IPS-NIHi7 (cell line): ENCODE data around the gene APOB.
A peak's percentile ranks its signal among the peaks of the same experiment; 100 is the strongest.

ENCODE experiments used
- DNase-seq: peaks from one replicate; pipeline ENCODE4 v3.0.0; 2012; ENCODE audit warnings: mixed read lengths; ENCODE audit errors: extremely low spot score

APOB gene

GRCh38 chr2:20976527-20976926 is 67.3 kb downstream of the APOB start:
- DNase-seq = no peak

- no peak for DNase-seq
Measured at GRCh38 chr2:20972792-20973565, 70.9 kb downstream of the APOB start.

GRCh38 chr2:20972110-20972509 is 71.8 kb downstream of the APOB start:
- DNase-seq = no peak

- DNase-seq = no peak
Measured at GRCh38 chr2:20970068-20970467, 73.8 kb downstream of the APOB start.

DNA sequence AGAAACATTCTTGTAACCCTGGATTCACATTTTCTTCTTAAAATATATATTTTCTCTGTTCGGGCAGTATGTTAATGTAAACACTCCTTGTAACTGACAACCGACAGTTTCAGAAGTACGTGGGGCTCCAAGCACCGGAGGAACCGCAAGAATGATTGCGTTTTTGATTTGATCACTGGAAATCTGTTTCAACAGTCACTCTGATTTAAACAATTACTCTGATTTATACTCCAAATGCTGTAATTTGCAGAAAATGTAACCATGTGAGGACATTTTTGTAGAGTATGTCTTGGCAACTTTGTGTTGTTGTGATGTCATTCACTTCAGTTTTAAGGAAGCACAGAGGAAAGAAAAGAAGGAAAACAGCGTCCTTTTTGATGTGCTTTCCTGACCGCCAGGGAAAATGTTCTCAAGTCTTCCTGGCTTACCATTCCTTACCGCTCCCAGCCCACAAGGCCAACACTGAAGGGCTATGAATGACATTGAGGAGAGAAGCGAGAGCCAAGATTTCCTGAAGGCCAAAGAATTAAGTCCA is 77.7 kb downstream of the APOB start:
- no peak for DNase-seq

GRCh38 chr2:20965221-20965620 is 78.7 kb downstream of the APOB start:
- no peak for DNase-seq

GRCh38 chr2:20963867-20964266 is 80.0 kb downstream of the APOB start:
- DNase-seq = no peak

DNA sequence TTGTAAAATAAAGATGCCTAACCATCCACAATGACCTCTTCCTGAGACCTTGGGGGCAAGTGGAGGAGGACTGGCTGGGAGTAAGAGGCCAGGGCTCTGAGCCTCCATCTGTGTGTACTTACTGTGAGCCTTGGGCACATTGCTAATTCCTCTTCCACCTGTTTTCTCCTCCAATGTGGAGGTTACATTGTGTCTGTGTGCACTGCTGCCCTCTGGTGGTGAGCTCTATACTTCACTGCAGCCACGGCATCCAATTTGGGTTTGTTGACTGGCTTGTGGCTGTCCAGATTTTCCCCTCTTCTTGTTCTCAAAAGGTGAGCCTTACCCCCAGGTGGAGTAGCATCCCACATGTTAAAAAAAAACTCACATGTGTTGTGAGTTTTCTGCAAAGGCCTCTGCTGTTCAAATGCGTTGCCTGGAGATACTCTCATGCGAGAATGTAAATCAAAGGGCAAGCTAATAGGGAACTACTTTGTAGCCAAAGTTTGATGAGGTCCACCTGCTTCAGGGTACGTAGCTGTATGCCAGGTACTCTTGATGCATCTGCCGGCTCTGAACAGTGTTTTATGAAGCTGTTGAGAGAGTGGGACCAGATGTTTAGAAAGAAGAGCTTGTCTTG is 80.8 kb downstream of the APOB start:
- DNase-seq = peak; percentile 82

DNA sequence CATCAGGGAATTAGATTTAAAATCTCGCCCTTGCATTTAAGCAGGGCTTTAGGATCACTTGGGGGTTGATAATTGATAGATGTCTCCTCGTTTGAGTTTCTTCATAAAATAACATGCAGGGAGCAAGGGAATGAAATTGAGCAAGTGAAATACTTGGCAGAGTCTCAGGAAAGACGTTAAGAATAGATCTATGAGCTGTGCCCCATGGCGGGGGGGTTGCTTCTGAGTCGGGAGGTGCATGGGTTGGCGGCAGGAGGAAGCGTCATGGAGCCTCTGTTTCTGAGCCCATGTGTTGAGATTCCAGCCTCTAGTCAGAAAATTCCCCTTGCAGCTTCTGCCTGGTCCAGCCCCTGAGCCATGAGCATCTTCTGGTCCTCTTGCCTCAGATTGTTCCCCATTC is 82.0 kb downstream of the APOB start:
- DNase-seq = no peak

- DNase-seq = no peak
Measured at GRCh38 chr2:20960003-20960402, 83.9 kb downstream of the APOB start.

GRCh38 chr2:20959252-20959651 is 84.6 kb downstream of the APOB start:
- DNase-seq = no peak

- no peak for DNase-seq
Measured at GRCh38 chr2:20957788-20958525, 85.9 kb downstream of the APOB start.

DNA sequence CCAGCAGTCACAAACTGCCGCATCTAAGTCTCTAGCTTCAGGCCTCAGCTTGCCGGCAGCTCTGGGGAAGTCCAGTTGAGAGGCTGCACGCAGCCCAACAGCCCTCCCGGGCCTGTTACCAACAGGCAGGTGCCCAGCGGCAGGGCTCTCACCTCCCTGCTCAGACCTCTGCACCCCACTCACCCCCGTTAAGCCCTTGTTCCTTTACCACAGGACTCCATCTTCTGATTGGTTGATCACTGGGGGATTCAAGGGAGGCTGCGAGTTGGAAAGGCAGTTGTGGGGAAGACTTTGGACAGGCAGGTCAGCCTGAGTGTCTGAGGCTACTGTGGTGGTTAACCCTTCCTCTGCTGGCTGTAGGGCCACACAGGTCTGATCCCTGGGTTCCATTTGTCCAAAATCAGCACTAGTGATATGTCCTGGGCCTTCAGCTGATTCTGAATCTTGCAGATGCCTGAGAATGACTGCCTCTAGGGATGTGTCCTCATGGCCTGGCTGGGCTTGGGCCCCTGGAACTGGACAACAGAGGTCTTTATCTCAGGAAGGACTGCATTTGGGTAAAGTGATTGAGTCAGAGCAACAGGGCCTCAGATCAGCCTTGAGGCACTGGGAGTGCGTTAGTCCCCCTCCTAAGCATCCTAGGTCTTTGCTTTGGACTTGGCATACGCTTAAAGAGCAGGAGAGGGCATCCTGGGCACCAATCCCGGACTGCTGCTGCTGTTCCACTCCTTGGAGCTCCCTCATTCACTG is 88.4 kb downstream of the APOB start:
- no peak for DNase-seq

GRCh38 chr2:20953146-20953824 is 90.6 kb downstream of the APOB start:
- no peak for DNase-seq
